Brain pericyte (primary cell): ENCODE measurements around the gene PRPH.
"Not testable (repeated sequence)": the region's sequence is repeated elsewhere in the genome, so short reads cannot be mapped to it uniquely, and the experiment has no call there.

Source experiments
- DNase-seq: peaks from one replicate; pipeline ENCODE4 v3.0.0-alpha.2; 2012; ENCODE audit warnings: low read depth, low spot score

PRPH gene

DNA sequence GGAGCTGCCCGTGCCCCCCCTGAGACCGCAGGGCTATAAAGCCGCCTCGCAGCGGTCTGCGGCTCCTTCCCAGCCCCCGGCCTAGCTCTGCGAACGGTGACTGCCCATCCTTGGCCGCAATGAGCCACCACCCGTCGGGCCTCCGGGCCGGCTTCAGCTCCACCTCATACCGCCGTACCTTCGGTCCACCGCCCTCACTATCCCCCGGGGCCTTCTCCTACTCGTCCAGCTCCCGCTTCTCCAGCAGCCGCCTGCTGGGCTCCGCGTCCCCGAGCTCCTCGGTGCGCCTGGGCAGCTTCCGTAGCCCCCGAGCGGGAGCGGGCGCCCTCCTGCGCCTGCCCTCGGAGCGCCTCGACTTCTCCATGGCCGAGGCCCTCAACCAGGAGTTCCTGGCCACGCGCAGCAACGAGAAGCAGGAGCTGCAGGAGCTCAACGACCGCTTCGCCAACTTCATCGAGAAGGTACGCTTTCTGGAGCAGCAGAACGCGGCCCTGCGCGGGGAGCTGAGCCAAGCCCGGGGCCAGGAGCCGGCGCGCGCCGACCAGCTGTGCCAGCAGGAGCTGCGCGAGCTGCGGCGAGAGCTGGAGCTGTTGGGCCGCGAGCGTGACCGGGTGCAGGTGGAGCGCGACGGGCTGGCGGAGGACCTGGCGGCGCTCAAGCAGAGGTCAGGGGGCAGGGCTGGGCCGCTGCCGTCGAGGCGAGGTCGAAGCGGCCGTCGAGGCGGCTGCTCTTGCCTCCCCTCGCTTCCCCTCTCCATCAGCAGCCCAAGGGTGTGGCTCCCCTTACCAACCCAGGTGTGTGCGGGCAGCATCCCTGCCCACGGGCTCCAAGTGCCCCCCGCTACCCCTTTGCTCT is at the start of gene PRPH:
Gene PRPH (plus strand): TSS at position 66 of the 855 bp plus-strand sequence. CDS start 54 bp downstream, at position 120.
- no peak for DNase-seq

- DNase-seq, result no peak
Measured at GRCh38 chr12:49251357-49251756, 43.6 kb upstream of the PRPH start.

- DNase-seq, result no peak
Measured at GRCh38 chr12:49253033-49253623, 41.8 kb upstream of the PRPH start.

DNA sequence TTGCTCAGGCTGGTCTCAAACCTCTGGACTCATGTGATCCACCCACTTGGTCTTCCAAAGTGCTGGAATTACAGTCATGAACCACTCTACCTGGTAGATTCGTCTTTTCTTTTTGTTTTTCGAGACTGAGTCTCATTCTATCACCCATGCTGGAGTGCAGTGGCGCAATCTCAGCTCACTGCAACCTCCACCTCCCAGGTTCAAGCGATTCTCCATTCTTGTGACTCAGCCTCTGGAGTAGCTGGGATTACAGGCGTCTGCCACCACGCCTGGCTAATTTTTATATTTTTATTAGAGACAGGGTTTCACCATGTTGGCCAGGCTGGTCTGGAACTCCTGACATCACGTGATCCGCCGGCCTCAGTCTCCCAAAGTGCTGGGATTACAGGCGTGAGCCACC is 39.5 kb upstream of the PRPH start:
- not testable (repeated sequence) for DNase-seq

DNA sequence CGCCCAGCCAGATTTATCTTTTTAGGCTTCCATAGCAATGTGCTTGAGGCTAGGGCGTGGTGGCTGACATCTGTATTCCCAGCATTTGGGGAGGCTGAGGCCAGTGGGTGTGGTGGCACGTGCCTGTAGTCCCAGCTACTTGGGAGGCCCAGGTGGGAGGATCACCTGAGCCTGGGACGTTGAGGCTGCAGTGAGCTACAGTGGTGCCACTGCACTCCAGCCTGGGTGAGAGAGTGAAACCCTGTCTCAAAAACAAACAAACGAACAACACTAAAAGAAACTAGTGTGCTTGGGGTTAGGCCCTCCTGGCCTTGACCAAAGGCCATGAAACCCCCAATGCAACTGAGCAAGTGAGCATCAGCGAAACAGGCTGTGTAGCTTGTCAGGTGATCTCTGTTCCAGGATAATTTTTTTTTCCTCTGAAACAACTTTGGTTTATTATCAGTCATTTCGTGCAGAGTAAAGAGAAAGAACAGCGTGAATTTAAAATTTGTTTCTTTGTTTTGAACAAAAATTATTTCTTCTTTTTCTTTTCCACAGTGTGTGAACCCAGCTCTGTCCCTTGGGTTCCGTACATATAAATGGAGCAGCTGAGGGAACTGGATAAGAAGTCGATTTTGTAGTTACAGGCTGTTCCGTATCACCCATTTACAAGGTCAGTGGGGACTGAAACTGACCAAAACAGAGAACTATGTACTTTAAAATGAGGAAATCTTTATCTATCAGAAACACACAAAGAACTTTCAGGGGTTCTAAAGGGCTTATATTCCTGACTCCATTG is 38.9 kb upstream of the PRPH start:
- no peak for DNase-seq

- DNase-seq, result not testable (repeated sequence)
Measured at GRCh38 chr12:49257508-49258184, 37.3 kb upstream of the PRPH start.

DNA sequence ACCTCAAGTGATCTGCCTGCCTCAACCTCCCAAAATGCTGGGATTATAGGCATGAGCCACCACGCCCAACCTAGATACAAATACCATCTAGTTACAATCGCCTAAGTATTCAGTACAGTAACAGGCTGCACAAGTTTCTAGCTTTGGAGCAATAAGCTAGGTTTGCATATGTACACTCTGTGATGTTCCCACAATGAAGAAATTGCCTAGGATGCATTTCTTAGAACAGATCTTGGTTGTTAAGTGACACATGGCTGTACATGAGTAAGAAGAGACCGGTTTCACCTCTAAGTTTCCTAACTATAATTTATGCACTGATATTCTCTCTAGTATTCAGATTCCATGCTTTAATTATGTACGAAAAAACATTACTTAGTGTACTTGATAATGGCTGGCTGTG is 35.5 kb upstream of the PRPH start:
- DNase-seq, result no peak

DNA sequence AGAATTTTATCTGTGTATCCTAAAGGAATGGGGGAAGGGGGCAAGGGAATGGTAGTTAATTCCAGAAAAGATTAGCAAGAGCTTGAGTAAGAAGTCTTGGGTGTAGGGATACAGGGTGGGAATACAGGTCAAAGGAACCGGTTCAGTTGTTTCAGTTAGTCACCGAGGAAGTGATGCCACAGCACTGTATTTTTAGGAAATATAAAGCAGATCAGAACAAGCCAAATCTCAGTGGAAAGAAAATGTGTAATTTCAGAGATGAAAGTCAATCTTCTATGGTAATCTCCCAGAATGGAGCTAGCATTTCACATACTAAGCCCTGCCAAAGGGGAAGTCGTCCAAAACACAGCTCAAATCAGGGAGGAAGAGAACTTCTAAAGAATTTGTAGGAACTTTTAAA is 34.8 kb upstream of the PRPH start:
- no peak for DNase-seq

- DNase-seq, result no peak
Measured at GRCh38 chr12:49260571-49261363, 34.2 kb upstream of the PRPH start.

- DNase-seq, result no peak
Measured at GRCh38 chr12:49261721-49262120, 33.2 kb upstream of the PRPH start.

DNA sequence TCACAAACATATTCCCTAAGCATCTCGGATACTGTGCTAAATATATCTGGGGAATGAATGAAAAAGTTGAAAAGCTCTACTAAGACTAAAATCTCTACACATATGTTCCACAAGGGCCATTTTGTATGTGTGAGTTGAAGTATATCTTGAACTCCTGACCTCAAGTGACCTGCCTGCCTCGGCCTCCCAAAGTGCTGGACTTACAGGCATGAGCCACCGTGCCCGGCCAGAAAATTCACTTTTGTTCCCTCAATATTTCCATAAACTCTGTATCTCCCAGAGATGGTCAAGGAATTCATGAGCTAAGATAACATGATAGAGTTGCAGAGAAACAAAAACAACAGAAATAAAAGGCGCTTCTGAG is 31.6 kb upstream of the PRPH start:
- no peak for DNase-seq

- DNase-seq, result no peak
Measured at GRCh38 chr12:49264466-49264872, 30.5 kb upstream of the PRPH start.

DNA sequence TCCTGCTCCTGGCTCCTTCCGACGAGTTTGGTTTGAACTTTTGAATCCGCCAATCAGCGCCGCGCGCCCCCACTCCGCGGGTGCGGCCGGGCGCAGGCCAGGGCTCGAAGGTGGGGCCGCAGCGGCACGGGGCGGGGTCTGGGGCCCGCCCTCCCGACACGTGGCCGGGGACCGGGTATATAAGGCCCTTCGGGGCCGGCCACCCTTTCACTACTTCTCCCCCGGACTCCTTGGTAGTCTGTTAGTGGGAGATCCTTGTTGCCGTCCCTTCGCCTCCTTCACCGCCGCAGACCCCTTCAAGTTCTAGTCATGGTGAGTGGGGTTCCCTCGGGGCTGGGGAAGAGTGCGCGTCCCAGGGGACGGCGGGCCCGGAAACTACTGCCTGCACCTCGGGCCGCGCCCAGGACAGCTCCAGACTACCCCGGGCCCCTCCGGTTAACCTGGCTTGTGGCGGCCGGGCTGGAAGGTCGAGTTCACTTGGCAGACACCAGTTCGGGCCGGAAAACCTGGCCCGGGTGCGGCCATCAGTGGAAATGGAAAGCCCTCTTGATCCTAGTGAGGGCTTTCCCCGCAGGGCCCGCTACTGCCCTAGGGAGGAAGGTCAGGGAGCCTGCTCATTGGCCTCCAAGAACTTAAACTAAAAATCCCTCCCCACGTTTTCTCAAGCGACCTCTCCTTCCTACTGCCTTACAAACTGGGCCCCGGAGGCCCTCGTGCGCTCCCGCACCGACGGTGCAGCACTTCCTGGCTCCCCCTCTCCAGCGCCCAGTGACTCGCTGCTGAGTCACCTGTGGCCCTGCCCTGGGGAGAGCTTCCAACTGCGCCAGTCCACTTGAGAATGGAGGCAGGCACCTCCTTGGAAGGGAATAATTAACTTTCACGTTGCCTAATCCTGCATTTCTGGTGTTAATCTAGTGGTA is 29.8 kb upstream of the PRPH start, which contains the start of gene TUBA1C:
Gene TUBA1C (plus strand): TSS at position 210 of the 920 bp plus-strand sequence. CDS start 100 bp downstream, at position 310.
- DNase-seq, result peak; percentile 46

DNA sequence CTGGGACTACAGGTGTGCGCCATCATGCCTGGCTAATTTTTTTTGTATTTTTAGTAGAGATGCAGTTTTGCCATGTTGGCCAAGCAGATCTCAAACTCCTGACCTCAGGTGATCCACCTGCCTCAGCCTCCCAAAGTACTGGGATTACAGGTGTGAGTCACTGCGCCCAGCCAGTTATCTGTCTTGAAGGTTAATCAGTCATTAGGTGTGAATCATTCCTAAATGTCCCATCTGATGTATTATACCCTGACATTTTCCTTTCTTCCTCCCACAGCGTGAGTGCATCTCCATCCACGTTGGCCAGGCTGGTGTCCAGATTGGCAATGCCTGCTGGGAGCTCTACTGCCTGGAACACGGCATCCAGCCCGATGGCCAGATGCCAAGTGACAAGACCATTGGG is 25.8 kb upstream of the PRPH start:
- not testable (repeated sequence) for DNase-seq

GRCh38 chr12:49272790-49273725 is 21.9 kb upstream of the PRPH start:
- DNase-seq, result no peak

DNA sequence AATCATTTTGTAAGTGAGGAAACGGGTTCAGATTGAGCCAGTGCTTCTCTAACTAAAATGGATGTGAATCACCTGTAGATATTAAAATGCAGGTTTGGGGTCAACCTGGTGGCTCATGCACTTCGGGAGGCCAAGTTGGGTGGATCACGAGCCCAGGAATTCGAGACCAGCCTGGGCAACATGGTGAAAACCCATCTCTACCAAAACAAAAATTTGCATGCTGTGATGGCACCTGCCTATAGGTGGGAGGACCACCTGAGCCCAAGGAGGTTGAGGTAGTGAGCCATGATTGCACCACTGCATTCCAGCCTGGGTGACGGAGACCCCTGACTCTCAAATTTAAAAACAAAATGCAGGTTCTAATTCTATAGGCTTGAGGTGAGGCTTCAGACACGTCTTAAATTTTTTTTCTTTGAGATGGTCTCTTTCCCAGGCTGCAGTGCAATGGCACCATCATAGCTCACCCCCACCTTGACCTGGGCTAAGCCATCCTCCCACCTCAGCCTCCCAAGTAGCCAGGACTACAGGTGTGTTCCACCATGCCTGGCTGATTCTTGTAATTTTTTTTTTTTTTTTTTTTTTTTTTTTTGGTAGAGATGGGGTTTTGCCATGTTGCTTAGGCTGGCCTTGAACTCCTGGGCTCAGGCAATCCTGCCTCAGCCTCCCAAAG is 21.1 kb upstream of the PRPH start:
- no peak for DNase-seq

DNA sequence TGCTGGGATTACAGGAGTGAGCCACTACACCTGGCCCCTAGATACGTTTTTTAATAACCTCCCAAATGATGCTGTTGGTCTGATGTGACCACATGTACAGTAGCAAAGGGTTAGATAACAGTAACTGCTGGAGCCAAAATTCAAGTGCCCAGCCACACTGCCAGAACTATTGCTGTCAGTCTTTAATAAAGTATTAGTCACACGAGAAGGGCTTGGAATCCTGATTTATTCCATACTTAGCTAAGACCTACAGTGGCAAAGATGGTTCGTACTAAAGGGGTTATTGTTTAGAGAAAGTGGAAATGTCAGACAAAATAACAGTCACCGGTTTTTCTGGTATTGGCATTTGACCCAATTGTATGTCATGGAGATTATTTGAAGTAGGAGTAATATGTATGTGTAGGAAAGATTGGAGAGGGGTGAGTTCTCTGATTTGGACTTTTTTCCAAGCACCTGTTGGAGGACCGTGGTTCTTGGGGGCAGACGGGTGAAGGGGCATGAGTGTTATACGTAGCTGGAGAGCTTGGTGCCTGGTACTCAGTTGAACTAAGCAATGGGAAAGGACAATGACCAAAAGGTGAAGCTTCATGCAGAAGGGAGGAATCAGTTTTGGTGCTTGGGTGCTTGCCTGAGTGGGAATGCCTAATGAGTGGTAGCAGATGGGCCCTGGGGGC is 20.4 kb upstream of the PRPH start:
- no peak for DNase-seq
